Cardiac muscle cell (in vitro differentiated cells and primary cell): Measurements from ENCODE around the gene KCNT2. TPM values are rescaled to one million over a fixed set of nuclear protein-coding genes. Genes with fewer than 3 reads are reported as not detected.

ENCODE experiments used
- DNase-seq, 2 donors: peaks; one replicate each; pipeline versions ENCODE4 v3.0.0 to v3.0.0-alpha.2; 2010 to 2017; ENCODE audit warnings: low read depth in 1 of 2, low spot score in 1 of 2
- H3K27ac ChIP-seq: fragments of 200-600 bp; sonication (generic); 2 replicates; pipeline ENCODE4 v1.5.1; 2016
- H3K27me3 ChIP-seq: fragments of 200-600 bp; sonication (generic); 2 replicates; pipeline ENCODE4 v1.6.0; 2016; ENCODE audit warnings: control low read depth
- H3K36me3 ChIP-seq: fragments of 200-600 bp; sonication (generic); 2 replicates; pipeline ENCODE4 v1.5.1; 2016; ENCODE audit warnings: control low read depth
- H3K4me1 ChIP-seq: fragments of 200-600 bp; sonication (generic); 2 replicates; pipeline ENCODE4 v1.8.1; 2017; ENCODE audit warnings: low read depth, mild to moderate bottlenecking, mixed run types
- H3K4me3 ChIP-seq: fragments of 200-600 bp; sonication (generic); 2 replicates; pipeline ENCODE4 v1.5.1; 2016; ENCODE audit warnings: mild to moderate bottlenecking
- H3K9me3 ChIP-seq: fragments of 200-600 bp; sonication (generic); 2 replicates; pipeline ENCODE4 v1.5.1; 2017; ENCODE audit warnings: low read depth, mild to moderate bottlenecking, control low read depth
- polyA plus RNA-seq: library from polyadenylated mRNA; unstranded; fragments of >200 nt; fragmentation: Nextera tagmentation; extraction: Ambion mirVana; gene quantifications from 2 replicates; pipeline ENCODE4 v1.2.1, GENCODE V29; 2016
- total RNA-seq: library from RNA; depleted of rRNA; stranded (reverse); fragments of >200 nt; gene quantifications from 2 replicates; pipeline ENCODE4 v1.2.3, GENCODE V29; 2016
- TF ChIP-seq, protein P1 (sequence below): IDR thresholded peaks from 2 replicates; pipeline ENCODE4 v1.5.1; 2012; ENCODE audit warnings: low read depth, mild to moderate bottlenecking, low read length

Gene KCNT2
- total and polyA plus RNA-seq, 2 experiments from 2014 or later = 2.0 to 5.0 TPM

- Histone ChIP-seq H3K4me3 (no peak overlapping the region), H3K4me1 (no peaks in the 10 kb centered on the region), H3K27me3 (no peaks in the 10 kb centered on the region), H3K27ac (no peak overlapping the region), H3K9me3 (no peaks in the 10 kb centered on the region), H3K36me3 (no peaks in the 10 kb centered on the region)
- TF ChIP-seq, protein P1, sequence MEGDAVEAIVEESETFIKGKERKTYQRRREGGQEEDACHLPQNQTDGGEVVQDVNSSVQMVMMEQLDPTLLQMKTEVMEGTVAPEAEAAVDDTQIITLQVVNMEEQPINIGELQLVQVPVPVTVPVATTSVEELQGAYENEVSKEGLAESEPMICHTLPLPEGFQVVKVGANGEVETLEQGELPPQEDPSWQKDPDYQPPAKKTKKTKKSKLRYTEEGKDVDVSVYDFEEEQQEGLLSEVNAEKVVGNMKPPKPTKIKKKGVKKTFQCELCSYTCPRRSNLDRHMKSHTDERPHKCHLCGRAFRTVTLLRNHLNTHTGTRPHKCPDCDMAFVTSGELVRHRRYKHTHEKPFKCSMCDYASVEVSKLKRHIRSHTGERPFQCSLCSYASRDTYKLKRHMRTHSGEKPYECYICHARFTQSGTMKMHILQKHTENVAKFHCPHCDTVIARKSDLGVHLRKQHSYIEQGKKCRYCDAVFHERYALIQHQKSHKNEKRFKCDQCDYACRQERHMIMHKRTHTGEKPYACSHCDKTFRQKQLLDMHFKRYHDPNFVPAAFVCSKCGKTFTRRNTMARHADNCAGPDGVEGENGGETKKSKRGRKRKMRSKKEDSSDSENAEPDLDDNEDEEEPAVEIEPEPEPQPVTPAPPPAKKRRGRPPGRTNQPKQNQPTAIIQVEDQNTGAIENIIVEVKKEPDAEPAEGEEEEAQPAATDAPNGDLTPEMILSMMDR = no peak
- no peak for DNase-seq
Measured at GRCh38 chr1:196308176-196308575, 300.1 kb downstream of the KCNT2 start.

DNA sequence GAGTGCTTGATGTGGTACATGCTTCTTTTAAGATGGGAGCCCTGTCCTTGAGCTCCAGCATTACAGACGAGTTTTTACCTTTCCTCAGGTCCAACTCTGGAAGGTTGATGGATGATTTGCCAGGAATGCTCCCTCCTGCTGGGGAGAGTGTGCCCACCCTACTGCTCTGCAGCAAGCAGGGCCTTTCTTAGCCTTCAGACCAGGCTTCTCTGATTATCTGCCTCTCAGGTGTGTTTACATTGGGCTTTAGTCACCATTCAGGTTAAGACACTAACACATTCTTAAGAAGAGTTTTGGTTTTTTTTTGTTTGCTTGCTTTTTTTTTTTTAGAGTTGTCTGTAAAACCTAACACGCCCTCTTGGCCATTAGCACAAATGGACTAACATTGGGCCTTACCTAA lies 301.8 kb downstream of the KCNT2 start:
- Histone ChIP-seq H3K4me1 (no peaks in the 10 kb centered on the region), H3K36me3 (no peaks in the 10 kb centered on the region), H3K27ac (no peak overlapping the region), H3K9me3 (no peaks in the 10 kb centered on the region), H3K4me3 (no peak overlapping the region), H3K27me3 (no peaks in the 10 kb centered on the region)
- DNase-seq = no peak
- TF ChIP-seq, protein P1 = no peak

- Histone ChIP-seq H3K4me1 (no peaks in the 10 kb centered on the region), H3K4me3 (no peak overlapping the region), H3K27ac (no peak overlapping the region), H3K36me3 (no peaks in the 10 kb centered on the region), H3K27me3 (no peaks in the 10 kb centered on the region), H3K9me3 (no peaks in the 10 kb centered on the region)
- TF ChIP-seq, protein P1 = no peak
- no peak for DNase-seq
Measured at GRCh38 chr1:196305216-196305615, 303.0 kb downstream of the KCNT2 start.

- H3K27ac ChIP-seq = no peak overlapping the region
- no peak overlapping the region for H3K4me3 ChIP-seq
- H3K36me3 ChIP-seq = no peaks in the 10 kb centered on the region
- no peaks in the 10 kb centered on the region for H3K4me1 ChIP-seq
- no peaks in the 10 kb centered on the region for H3K9me3 ChIP-seq
- no peak for DNase-seq
- H3K27me3 ChIP-seq = no peaks in the 10 kb centered on the region
- TF ChIP-seq, protein P1 = no peak
Measured at GRCh38 chr1:196302981-196303380, 305.3 kb downstream of the KCNT2 start.

DNA sequence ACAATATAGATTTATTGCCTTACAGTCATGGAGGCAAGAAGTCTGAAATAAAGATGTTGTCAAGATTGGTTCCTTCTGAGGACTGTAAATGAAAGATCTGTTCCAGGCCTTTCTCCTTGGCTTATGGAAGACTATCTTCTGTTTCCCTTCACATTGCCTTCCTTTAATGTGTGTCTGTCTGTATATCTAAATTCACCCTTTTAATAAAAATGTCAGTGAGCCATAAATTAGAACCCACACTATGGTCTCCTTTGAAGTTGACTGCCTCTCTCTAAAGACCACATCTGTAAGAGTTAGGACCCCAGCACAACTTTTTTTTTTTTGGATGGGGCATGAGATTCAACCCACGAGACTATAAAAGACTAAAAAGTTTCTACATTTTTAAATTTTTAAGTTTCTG lies 305.8 kb downstream of the KCNT2 start:
- Histone ChIP-seq H3K4me1 (no peaks in the 10 kb centered on the region), H3K27me3 (no peaks in the 10 kb centered on the region), H3K27ac (no peak overlapping the region), H3K4me3 (no peak overlapping the region), H3K36me3 (no peaks in the 10 kb centered on the region), H3K9me3 (no peaks in the 10 kb centered on the region)
- DNase-seq = no peak
- TF ChIP-seq, protein P1 = no peak

DNA sequence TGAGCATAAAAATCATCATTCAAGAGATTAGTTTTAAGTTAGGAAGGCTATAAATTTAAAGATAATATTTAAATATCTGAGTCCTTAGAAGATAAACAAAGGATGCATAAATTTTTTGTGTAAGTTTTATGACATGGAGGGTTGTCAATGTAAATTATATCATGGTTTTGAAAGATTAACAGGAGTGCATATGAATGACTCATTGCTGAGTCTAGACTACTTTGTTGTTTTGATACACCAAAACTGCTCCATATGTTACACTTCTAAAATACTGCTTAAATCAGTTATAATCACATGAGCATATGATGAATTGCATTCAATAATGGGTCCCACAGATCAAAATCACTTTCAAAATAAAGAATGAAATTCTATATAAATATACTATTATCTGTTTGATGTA lies 312.5 kb downstream of the KCNT2 start:
- no peak overlapping the region for H3K27ac ChIP-seq
- TF ChIP-seq, protein P1 = no peak
- no peaks in the 10 kb centered on the region for H3K4me1 ChIP-seq

More for the DNA sequence above, 312.5 kb downstream of the KCNT2 start:
- peak in 1 of 2 donors; percentile 6 for DNase-seq
- no peaks in the 10 kb centered on the region for H3K9me3 ChIP-seq
- no peak overlapping the region for H3K4me3 ChIP-seq
- no peaks in the 10 kb centered on the region for H3K36me3 ChIP-seq
- H3K27me3 ChIP-seq = no peaks in the 10 kb centered on the region
